NCI-H345 (cell line): ENCODE measurements around the gene SRPX2.
"Not testable (repeated sequence)": the region's sequence is repeated elsewhere in the genome, so short reads cannot be mapped to it uniquely, and the experiment has no call there.

ENCODE experiments used
- DNase-seq: peaks from one replicate; lab custom pipeline; 2025; lab: John Stamatoyannopoulos, UW

SRPX2 gene

DNA sequence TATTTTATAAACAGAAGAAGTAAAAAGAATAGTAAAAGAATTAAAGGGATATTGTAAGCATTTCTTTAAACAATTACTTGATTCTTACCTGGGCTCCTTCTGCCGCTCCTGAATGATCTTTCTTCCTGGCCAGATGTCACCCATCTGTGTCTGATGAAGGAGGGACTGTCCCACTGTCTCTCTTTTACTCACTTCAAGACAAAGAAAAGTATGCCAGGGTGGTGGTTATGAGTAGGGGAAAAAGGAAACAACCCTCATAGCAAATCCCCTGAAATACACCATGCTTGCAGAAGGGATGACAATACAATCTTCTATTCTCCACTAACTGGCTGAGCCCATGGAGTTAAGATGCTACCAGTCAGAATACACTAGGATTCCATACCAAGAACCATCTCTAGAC is 56.8 kb downstream of the SRPX2 start:
- DNase-seq = no peak

DNA sequence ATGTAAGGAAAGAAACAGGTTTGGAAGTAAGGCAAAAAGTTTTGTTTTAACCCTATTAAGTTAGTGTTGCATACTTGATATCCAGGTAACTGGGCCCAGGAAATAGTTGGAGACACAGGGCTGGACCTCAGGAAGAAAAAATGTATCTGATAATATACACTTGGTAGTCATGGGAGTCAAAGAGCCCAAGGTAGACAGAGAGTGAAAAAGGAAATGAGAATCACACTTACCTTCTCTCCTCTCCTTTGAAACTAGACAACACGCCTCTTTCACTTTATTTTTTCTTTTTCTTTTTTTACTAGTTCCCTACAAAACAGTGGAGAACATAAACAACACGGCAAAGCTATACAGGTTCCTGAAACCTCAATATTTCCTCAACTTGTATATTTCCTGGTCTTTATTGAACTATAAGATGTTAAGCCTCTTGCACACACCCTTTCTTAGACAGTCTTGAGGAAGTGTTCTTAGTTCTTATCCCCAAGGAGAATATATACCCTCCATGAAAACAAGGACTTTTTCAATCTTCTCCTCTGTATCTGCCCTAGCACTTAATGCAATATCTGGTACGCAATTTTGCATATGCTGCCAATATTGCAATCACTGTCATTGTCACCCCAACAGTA is 60.7 kb downstream of the SRPX2 start:
- no peak for DNase-seq

DNA sequence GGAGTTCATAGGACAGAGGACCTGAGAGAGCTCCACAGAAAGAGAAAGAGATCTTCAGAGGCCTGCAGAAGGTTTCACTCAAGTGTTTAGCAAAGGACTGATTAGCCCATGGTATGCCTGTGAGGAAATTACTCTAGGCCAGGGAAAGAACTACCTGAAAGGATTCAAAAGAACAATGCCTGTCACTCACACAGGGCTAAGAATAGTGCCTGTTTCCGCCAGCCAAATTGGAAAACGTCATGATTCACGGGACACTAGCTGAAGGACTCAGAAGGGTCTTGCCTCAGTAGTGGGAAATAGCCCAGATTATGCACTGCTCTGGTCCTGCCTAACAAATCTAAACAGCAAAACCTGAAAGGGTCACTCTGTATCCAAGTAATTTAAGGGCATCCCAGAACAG is 66.8 kb downstream of the SRPX2 start:
- DNase-seq = no peak

DNA sequence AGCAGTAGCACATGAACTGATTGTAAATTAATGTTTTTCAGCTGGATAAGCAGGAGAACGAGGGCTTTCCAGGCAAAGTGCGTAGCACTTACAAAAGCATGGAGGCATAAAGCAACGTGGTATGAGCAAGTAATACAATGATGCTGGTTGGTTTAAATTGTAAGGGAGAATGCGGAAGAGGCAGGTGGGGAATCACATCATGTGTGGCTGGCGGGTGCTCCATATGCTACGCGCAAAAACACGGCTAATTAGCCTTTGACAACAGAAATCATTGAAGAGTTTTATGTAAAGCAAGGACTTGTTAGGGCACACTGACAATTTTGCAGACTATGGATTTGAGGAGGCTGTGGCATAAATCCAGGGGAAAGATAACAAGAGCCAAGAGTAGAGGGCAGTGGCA is 73.4 kb downstream of the SRPX2 start:
- peak; percentile 76 for DNase-seq

DNA sequence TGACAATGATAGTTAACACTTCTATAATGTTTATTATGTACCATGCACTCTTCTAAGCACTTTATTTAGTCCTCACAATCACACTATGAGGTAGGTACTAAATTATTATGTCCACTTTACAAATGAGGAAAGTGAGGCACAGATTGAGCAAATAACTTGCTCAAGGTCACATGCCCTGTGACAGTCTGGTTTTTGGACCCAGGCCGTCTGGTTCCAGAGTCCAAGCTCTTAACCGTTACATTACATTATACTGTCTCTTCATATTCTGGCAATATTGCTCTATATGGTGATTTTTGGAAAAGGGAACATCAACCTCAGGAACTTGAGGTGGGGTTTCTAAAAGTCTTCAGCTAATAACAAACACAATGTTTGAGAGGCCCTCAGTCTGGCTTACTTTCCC is 75.1 kb downstream of the SRPX2 start:
- DNase-seq = no peak

DNA sequence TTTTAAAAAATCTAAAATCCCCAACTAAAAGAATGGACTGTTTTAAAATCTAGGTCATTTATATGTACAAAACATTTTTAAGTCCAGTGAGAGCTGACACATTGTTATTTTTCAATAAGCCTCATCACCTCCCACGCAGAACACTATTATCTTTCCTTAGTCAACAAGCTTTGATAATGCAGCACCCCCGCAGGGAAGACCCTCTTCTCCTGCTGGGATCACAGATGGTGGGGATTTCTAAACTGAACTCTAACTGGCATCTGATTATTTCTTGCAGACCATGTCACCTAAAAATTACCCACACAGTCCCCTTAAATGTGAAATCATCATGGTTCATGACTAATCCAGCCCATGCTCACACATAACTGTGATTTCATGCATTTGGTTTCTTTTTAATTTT is 76.3 kb downstream of the SRPX2 start:
- DNase-seq = peak; percentile 63

DNA sequence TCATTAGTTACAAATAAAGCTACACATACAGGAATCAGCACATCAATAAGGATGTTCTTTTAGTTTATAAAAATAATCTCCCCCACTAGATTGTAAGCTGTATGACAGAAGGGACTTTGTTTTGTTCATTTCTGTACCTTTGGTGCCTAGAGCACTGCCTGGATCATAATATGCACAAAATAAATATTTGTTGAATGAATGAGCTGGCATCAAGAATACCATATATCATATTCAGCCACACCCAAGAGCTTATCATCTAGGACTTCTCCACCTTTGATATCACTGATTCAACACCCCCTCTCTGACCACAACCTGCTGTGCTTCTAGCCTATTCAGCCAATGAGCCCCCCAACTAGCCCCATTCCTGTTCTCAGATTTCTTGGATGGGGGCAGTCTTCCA is 77.3 kb downstream of the SRPX2 start:
- no peak for DNase-seq

DNA sequence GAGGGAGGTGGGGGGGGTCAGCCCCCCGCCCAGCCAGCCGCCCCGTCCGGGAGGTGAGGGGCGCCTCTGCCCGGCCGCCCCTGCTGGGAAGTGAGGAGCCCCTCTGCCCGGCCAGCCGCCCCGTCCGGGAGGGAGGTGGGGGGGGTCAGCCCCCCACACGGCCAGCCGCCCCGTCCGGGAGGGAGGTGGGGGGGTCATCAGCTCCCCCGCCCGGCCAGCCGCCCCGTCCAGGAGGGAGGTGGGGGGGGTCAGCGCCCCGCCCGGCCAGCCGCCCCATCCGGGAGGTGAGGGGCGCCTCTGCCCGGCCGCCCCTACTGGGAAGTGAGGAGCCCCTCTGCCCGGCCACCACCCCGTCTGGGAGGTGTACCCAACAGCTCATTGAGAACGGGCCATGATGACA is 80.0 kb downstream of the SRPX2 start:
- not testable (repeated sequence) for DNase-seq
